BJ (cell line): ENCODE data around the gene POMT2. TPM values are rescaled to one million over a fixed set of nuclear protein-coding genes. Genes with fewer than 3 reads are reported as not detected.

ENCODE experiments used
- CTCF ChIA-PET: fragments of 350-600 bp; formaldehyde crosslinking; extraction: SDS; loops from one replicate; lab custom pipeline; 2021; ENCODE audit warnings: antibody characterized with exemption, inconsistent platforms; lab: Yijun Ruan, JAX
- POLR2A ChIA-PET: fragments of 300-600 bp; sonication (Branson Sonifier 250); formaldehyde crosslinking; extraction: SDS; loops from one replicate; lab custom pipeline; 2021; ENCODE audit warnings: antibody characterized with exemption; lab: Charles Lee
- DNase-seq: peaks from one replicate; pipeline ENCODE4 v3.0.0-alpha.2; 2011; ENCODE audit warnings: low read depth
- H3K27me3 ChIP-seq: 2 replicates; pipeline ENCODE4 v1.6.0; 2011; ENCODE audit warnings: low read length; ENCODE audit not compliant: control insufficient read depth, insufficient read depth
- H3K36me3 ChIP-seq: 2 replicates; pipeline ENCODE4 v1.5.1; 2011; ENCODE audit warnings: low read length; ENCODE audit not compliant: control insufficient read depth, insufficient read depth
- H3K4me3 ChIP-seq: 2 replicates; pipeline ENCODE4 v1.5.1; 2011; ENCODE audit warnings: low read depth, mild to moderate bottlenecking, control low read depth, low read length
- CTCF ChIP-seq: IDR thresholded peaks from 2 replicates; pipeline ENCODE4 v1.5.1; 2011; ENCODE audit warnings: low read depth, mild to moderate bottlenecking, control low read depth, inconsistent platforms, low read length, moderate library complexity; ENCODE audit not compliant: insufficient read depth
- polyA plus RNA-seq: library from polyadenylated mRNA; depleted of rRNA; stranded (reverse); fragments of >200 nt; gene quantifications from 2 replicates; pipeline ENCODE4 v1.2.3, GENCODE V29; 2011

The POMT2 gene
- polyA plus RNA-seq, 1 experiment = 23.3 TPM

DNA sequence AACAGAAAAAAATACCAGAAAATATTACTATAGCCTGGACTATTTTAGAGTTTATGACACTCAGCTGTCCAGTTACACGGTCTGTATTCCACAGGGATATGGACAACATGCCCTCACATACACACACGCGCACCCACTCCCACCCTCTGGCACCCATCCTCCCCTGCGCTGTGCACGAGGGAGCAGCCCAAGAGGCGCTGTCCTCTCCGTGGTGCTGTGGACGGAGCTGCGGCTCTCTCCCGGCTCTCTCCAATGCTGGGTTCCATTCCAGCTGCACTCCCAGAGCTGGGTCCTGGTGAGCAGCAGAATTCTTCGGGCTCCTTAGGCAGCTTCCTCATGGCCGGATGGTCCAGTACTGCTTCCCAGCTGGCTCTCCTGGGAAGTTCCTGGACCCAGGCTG is 43.7 kb downstream of the POMT2 start:
- no peak for TF ChIP-seq CTCF
- Histone ChIP-seq H3K36me3 (peaks cover 12% of the 10 kb centered on the region), H3K4me3 (no peak overlapping the region), H3K27me3 (no peaks in the 10 kb centered on the region; the same call in 1 of the 2 replicates)
- CTCF ChIA-PET = no interaction called here
- DNase-seq = no peak
- POLR2A ChIA-PET = no interaction called here

GRCh38 chr14:77276295-77276935 is 44.3 kb downstream of the POMT2 start:
- DNase-seq = no peak
- Histone ChIP-seq H3K4me3 (no peak overlapping the region), H3K27me3 (peaks cover 1% of the 10 kb centered on the region; the same call in 1 of the 2 replicates), H3K36me3 (peaks cover 12% of the 10 kb centered on the region)
- POLR2A ChIA-PET = no interaction called here
- no peak for TF ChIP-seq CTCF
- CTCF ChIA-PET = no interaction called here

GRCh38 chr14:77275601-77276017 is 45.1 kb downstream of the POMT2 start:
- peaks cover 12% of the 10 kb centered on the region for H3K36me3 ChIP-seq
- DNase-seq = no peak
- peaks cover 4% of the 10 kb centered on the region for H3K27me3 ChIP-seq
- H3K4me3 ChIP-seq = no peak overlapping the region
- ChIA-PET CTCF (no interaction called here), POLR2A (no interaction called here)
- no peak for TF ChIP-seq CTCF

DNA sequence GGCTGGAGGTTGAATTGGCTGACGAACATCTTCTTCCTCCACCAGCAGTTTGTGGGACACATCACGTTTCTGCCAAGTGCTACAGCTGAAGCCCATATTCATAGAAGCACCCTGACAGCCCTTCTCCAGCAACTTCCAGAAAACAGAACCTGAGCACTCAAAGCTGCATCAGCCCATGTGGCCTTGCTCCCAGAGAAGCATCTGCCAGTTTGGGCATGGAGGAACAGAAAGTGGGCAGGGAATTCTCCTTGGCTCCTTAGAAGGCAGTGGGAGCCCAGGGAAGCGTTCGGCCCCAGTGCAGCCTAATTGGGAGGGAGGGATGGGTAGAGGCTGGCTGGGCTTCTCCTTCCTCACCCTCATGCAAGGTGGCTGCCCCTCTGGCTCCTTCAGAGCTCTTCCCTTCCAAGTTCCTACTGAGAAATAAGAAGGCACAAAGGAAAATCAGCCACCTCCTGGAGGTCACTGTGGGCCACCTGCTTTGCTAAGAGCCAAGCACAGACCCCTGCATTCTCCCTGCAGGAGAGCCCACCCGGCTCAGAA is 45.6 kb downstream of the POMT2 start:
- no peak for TF ChIP-seq CTCF
- CTCF ChIA-PET = interaction anchor here (1.0 to 1.8 kb wide), 2 partner anchors 26 to 41 kb away, joined by 3 to 4 read pairs; no protein-coding TSS in a partner anchor

DNA sequence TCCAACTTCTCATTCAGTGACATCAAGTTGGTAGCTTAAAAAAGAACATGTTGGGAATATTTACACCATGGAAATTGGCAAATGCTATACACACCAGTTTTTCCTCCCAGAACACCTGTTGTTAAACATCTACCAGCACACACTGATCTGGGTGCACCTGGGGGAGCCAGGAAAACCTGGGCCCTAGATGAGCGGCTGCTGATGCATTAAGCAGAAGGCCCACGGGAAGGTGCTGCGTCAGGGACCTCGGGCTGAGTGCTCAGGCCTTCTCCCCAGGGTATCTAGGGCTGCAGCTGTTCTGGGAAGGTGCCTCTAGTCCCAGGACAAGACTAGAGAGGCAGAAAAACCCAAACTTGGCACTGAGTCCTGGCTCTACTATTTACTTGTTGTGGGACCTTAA is 46.9 kb downstream of the POMT2 start:
- no peak for TF ChIP-seq CTCF
- peaks cover 8% of the 10 kb centered on the region for H3K36me3 ChIP-seq
- no peak overlapping the region for H3K4me3 ChIP-seq
- no peak for DNase-seq
- ChIA-PET POLR2A (no interaction called here), CTCF (interaction anchor here (1.0 to 1.8 kb wide), 2 partner anchors 27 to 42 kb away, joined by 3 to 4 read pairs; no protein-coding TSS in a partner anchor)
- peaks cover 10% of the 10 kb centered on the region for H3K27me3 ChIP-seq

More for the DNA sequence above, 45.6 kb downstream of the POMT2 start:
- no peak for DNase-seq
- Histone ChIP-seq H3K27me3 (peaks cover 4% of the 10 kb centered on the region), H3K4me3 (no peak overlapping the region), H3K36me3 (peaks cover 12% of the 10 kb centered on the region)
- POLR2A ChIA-PET = no interaction called here
